Glomerular visceral epithelial cell (primary cell): ENCODE results near the gene CDC16.
"Not testable (repeated sequence)": the region's sequence is repeated elsewhere in the genome, so short reads cannot be mapped to it uniquely, and the experiment has no call there.

Source experiments
- DNase-seq: peaks from one replicate; pipeline ENCODE4 v3.0.0-alpha.2; 2016; ENCODE audit errors: extremely low spot score

CDC16 gene

DNA sequence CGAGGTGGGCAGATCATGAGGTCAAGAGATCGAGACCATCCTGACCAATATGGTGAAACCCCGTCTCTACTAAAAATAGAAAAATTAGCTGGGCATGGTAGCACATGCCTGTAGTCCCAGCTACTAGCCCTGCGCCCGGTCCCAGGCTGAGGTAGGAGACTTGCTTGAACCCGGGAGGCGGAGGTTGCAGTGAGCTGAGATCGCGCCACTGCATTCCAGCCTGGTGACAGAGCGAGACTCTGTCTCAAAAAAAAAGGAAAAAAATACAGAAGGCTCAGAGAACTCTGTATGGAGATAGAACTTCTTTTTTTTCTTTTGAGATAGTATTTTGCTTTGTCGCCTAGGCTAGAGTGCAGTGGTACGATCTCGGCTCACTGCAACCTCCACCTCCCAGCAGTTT lies 29.6 kb downstream of the CDC16 start:
- DNase-seq: not testable (repeated sequence)

GRCh38 chr13:114264886-114265611 lies 30.4 kb downstream of the CDC16 start:
- no peak for DNase-seq

DNA sequence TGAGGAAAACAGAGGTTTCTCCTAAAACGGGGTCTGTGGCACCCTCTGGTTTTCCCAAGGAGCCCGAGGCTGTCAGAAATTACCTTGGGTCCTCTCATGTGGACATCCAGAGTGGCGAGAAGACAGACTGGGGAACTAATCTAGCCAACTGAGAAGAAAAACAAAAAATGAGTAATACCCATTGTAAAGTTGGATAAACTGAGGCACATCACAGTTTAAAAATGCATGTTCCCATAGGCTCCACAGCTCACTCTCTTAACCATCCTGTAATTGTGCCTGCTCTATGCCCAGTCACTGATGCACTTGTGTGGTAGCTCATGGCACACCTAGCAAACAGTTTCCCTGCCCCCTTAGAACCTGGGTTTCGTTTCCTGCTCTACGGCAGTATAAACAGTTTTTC lies 31.5 kb downstream of the CDC16 start:
- DNase-seq: no peak

DNA sequence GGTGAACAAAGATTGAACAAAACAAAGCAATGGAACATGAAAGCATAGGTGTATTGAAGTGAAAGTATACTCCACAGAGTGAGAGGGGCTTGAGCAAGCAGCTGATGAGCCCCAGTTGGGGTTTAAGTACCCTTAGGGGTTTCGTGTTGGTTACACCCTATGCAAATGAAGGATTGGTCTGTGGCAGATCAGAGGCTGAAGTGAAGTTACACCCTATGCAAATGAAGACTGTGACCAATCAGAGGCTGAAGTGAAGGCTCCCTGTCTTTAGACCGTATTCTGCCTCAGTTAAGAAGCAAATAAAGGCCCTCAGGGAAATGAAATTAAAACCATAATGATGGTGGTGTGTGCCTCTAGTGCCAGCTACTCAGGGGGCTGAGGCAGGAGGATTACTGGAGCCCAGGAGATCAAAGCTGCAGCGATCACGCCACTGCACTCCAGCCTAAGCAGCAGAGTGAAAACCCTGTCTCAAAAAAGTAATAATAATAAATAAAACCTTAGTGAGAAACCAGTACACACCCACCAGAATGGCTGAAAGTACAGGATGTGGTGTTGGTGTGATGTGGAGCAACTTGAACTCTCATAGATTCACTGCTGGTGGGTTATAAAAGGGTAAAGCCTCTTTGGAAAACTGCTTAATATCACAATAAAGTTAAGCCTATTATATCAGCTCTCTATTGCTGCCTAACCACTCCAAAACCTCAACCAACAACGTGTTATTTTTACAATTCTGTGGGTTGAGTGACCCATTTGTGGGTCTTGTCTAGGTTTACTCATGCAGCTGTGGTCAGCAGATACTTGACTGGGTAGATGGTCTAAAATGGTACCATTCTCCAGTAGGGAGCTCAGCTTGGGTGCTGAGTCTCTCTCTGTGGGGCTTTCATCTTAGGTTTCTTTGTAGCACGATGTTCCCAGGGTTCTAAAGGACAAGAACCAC lies 33.9 kb downstream of the CDC16 start:
- DNase-seq: no peak

GRCh38 chr13:114269281-114269770 lies 34.6 kb downstream of the CDC16 start:
- DNase-seq: no peak

DNA sequence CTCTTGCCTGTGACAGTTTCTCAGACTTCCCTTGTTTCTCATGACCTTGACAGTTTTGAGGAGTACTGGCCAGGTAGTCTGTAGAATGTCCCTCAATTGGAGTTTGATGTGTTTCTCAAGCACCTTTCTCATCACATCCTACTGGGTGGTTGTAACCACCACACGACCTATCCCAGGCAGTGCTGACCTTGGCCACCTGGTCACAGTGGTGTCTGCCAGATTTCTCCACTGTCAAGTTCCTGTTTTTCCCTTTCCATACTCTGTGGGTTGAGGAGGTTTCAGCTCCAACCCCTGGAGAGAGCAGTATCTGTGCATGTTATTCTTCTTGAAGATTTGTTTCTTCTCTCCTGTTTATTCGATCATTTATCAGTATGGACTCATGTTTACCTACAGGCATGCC lies 38.3 kb downstream of the CDC16 start:
- no peak for DNase-seq

DNA sequence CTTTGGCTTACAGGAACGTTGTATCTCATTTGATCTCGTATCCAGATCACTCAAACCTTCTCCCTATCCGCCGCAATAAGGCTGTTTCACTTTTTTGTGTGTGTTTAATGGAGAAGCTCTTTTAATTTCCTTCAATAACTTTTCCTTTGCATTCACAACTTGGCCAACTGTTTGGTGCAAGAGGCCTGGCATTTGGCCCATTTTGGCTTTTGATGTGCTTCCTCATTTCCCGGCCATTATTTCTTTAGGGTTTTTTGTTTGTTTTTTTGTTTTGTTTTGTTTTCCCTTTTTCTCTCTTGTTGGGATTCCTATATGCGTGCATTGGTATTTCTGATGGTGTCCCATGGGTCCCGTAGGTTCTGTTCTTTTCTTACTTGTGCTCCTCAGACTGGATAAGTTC lies 40.6 kb downstream of the CDC16 start:
- DNase-seq: no peak

DNA sequence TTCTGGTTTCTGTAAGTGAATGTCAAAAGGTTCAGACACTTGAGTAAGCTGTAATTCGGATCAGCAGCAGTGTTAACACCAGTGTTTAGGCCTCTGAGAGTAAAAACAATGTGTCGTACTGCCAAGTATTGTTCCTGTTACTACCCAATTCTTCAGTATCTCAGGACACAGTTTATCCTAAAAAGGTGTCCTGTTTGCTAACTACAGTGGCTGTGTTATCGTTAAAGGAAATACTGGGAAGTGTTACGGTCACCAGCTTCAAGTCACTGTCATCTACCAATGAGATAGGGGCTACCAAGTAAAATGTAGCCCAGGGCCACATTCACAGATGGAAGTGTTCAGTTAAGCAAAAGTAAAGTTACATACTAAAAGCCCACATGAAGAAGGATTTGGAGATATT lies 44.4 kb downstream of the CDC16 start:
- no peak for DNase-seq

- DNase-seq: no peak
Observed at GRCh38 chr13:114279758-114280355, 45.2 kb downstream of the CDC16 start.

DNA sequence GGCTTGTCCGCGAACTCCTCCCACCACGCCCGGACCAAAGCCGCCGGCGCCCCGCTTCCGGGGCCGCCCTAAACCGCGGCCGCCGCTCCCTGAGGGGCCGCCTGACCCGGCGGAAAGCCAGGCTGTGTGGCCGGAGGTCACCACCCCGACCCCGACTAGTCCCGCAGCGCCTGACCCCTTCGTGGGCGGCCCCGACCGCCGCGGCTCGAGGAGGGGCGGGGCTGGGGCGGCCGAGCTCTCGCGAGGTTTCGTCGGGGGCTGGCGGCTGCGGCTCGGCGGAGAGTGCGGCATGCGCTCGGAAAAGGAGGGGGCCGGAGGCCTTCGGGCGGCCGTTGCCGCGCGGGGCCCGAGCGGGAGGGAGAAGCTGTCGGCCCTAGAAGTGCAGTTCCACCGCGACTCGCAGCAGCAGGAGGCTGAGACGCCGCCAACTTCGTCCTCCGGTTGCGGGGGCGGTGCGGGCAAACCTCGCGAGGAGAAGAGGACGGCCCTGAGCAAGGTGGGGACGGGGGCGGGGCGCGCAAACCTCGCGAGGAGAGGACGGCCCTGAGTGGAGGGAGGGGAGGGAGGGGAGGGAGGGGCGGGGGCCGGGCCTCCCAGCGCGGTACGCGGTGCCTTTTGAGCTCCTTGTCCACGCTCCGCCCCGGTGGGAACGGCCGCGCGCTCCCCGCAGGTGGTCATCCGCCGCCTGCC lies 46.8 kb downstream of the CDC16 start, which contains the start of gene UPF3A:
TSS of gene UPF3A (plus strand) at position 251 of the 690 bp plus-strand sequence. CDS start at position 290, 39 bp downstream.
- DNase-seq: peak; percentile 96

DNA sequence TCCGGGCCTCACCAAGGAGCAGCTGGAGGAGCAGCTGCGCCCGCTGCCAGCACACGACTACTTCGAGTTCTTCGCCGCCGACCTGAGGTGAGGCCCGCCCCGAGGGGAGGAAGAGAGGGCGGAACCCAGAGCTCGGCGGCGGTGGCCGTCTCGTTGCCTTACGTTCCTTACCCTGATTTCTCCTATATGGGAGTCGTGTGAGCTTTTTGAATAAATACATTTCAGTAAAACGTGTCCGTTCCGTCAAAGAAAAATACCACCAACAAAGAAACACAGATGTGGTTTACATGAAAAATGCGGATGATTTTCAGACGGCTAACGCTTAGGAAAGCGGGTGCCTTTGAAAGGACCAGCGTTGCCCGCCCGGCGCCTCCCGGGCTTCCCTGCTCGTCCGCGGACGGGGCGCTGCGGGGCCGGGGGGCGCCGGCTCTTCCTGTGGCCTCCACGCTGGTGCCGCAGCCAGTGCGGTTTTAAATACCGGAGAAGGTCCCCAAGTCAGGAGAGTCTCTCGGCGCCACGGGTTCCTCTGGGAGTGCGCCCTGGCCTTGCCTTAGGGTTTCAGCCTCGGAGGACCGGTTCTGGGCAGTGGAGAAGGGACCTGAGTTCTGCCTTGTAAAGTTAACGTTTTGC lies 47.5 kb downstream of the CDC16 start:
- no peak for DNase-seq

- DNase-seq: no peak
Observed at GRCh38 chr13:114283576-114283975, 48.9 kb downstream of the CDC16 start.

GRCh38 chr13:114284680-114285079 lies 50.0 kb downstream of the CDC16 start:
- DNase-seq: no peak

DNA sequence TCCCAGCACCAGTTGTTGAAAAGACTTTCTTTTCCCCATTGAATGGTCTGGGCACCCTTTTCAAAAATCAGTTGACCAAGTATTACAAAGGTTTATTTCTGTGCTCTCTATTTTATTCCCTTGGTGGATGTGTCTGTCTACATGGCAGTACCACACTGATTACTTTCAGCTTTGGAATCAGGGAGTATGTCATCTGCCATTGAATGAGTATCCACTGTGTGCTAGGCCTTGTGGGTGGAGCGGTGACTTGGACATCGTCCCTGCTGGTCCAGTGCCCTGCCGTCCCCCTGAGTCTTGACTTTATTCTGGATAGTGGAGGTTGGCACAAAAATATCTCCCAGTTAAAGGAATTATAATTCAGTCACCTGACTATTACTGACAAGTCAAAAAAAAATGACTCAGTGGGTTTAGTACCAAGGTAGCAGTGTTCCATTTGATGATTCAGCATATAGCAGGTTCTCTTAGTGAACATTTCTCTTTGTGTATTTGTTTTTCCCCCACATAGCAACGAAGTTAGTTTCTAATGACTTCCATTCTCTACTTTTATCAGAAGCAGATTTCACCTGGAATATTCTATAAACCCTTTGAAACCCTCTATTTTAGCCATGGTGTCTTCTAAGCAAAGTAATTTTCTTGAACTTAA lies 50.6 kb downstream of the CDC16 start:
- DNase-seq: peak; percentile 31

DNA sequence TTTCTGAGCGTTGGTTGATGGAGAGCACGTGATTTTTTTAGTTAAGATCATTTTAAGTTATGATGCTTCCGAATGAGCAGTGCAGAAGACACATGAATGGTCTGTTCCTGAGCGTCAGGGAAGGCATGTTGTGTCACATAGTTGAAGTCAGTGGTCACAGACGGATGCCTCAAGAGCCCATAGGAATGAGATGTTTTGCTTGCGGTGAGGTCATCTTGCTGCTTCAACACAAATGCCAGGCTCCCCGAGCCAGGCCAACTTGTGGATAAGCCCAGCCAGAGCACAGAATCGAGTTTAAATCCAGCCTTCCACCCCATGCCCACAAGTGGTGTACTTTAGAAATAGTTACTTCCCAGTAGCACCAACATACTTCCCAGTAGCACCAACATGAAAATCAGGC lies 52.1 kb downstream of the CDC16 start:
- DNase-seq: peak; percentile 78

DNA sequence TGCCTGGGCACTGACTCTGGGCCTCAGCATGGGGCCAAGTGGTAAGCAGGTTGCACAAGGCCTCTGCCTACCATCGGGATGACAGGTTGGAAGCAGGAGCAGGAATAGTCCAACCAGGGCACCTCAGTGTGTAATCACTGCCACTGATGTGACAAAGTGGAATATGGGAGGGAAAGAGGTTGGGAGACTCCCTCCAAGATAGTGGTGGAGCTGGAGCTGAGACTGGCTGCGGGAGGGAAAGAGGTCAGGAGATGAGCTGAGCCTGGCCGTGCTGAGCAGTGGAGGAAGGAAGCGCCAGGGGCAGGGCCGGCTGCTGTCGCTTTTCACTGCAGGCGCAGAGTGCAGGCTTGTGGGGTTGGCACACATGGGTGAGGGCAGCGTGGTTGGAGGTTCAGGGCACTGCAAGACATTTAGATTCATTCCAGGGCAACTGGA lies 53.5 kb downstream of the CDC16 start:
- DNase-seq: no peak

DNA sequence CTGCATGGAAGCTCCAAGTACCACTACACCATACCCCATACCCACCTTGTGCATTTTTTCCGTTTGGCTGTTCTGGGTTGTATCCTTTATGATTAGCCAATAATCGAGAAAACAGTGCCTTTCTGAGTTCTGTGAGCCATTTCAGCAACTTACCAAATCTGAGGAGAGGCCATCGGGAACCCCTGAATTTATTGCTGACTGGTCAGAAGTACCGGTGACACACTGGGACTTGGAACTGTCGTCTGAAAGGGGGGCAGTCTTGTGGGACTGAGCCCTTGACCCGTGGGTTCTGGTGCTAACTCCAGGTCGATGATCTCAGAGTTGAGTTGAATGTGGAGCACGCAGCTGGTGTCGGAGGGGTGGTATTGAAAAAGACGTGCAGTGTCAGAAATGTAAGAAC lies 61.8 kb downstream of the CDC16 start:
- no peak for DNase-seq

DNA sequence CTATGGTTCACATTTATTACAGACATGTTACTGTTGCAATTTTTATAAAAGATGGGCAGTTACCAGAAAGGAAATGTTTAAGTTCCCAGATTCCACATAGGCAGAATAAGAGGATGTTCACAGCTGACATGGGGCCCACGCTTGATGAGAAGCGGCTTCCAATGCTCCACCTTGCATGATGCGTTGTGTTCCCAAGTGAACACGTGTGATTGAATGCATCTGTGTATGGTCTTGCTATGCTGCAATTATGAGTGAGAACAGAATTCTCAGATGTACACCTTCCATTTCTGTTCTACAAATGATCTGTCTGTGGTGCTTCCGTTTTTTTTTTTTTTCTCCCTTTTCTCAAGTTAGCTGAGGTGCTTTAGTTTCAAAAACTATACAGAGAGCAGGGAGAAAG lies 62.2 kb downstream of the CDC16 start:
- DNase-seq: no peak

GRCh38 chr13:114298866-114299265 lies 64.2 kb downstream of the CDC16 start:
- DNase-seq: no peak

- no peak for DNase-seq
Observed at GRCh38 chr13:114299604-114300305, 65.1 kb downstream of the CDC16 start.
